ENCODE measurements around the gene RAB40AL.
"Not testable (repeated sequence)": the region's sequence is repeated elsewhere in the genome, so short reads cannot be mapped to it uniquely, and the experiment has no call there.

RAB40AL gene

DNA sequence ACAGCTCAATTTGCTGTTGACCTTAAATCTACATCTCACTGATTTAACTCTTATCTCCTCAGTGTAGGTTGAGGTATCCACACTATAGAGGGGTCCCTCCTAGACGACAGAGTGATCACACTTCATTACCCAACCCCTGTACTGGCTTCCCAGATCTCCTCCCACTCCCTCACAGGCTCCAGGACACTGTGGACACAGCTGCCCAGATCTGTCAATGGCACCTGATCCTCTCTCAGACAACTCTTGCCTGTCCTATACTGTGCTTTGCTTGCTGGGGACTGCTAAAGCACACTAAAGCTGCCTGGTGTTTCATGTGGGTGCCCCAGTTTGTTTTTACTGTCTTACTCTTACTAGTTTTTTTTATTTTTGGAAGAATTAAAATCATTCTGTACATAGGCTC lies 27.9 kb downstream of the RAB40AL start:
- DNase-seq (ENCODE audit: low read depth) = no peak
- TF ChIP-seq, protein P1, sequence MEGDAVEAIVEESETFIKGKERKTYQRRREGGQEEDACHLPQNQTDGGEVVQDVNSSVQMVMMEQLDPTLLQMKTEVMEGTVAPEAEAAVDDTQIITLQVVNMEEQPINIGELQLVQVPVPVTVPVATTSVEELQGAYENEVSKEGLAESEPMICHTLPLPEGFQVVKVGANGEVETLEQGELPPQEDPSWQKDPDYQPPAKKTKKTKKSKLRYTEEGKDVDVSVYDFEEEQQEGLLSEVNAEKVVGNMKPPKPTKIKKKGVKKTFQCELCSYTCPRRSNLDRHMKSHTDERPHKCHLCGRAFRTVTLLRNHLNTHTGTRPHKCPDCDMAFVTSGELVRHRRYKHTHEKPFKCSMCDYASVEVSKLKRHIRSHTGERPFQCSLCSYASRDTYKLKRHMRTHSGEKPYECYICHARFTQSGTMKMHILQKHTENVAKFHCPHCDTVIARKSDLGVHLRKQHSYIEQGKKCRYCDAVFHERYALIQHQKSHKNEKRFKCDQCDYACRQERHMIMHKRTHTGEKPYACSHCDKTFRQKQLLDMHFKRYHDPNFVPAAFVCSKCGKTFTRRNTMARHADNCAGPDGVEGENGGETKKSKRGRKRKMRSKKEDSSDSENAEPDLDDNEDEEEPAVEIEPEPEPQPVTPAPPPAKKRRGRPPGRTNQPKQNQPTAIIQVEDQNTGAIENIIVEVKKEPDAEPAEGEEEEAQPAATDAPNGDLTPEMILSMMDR (IDR thresholded peaks at IDR 0.05; ENCODE audit: low read depth, low read length, missing control alignments) = no peak
- no peak overlapping the region for H3K4me3 ChIP-seq (ENCODE audit: low read depth, low read length)
- in situ Hi-C loops (cut with HindIII; ENCODE audit: low sequenced_read_pairs) = no loop called here

DNA sequence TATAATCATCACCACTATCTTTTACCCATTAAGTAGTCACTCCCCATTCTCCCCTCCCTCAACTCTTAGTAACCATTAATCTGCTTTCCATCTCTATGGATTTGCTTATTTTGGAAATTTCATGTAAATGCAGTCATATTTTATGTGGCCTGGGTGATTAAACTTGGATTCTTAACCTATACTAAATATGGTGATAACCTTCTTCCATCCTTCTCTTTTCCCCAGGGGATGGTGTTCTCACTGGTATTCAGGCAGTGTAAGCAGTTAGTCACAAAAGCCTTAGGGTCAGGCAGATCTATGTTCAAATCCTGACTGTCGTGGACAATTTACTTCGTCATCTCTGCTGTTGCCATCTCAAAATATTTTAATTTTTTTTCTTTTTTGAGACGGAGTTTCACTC lies 29.6 kb downstream of the RAB40AL start:
- no peak for DNase-seq (ENCODE audit: low read depth)
- TF ChIP-seq, protein P1 (IDR thresholded peaks at IDR 0.05; ENCODE audit: low read depth, low read length, missing control alignments) = no peak
- in situ Hi-C loops (cut with HindIII; ENCODE audit: low sequenced_read_pairs) = no loop called here
- H3K4me3 ChIP-seq (ENCODE audit: low read depth, low read length) = no peak overlapping the region

DNA sequence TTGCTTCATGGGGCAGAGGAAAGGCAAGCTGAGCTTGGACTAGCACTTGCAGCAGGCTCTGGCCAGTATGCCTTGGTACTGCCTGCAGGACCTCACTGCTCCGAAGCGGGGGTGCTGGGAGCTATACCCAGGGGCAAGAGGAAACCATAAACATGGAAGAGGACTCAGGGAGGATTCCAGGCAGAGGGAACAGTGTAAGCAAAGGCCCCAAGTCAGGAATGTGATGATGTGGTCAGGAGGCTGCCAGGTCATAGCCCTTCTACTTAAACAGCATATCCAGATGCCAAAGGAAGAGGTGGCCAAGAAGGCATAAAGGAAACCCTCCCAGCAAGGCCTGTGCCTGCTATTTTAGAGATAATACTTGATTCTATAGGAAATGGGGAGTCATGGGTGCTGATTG lies 31.1 kb downstream of the RAB40AL start:
- no peak for DNase-seq (ENCODE audit: low read depth)
- in situ Hi-C loops (cut with HindIII; ENCODE audit: low sequenced_read_pairs) = no loop called here
- TF ChIP-seq, protein P1 (IDR thresholded peaks at IDR 0.05; ENCODE audit: low read depth, low read length, missing control alignments) = no peak
- no peak overlapping the region for H3K4me3 ChIP-seq (ENCODE audit: low read depth, low read length)

DNA sequence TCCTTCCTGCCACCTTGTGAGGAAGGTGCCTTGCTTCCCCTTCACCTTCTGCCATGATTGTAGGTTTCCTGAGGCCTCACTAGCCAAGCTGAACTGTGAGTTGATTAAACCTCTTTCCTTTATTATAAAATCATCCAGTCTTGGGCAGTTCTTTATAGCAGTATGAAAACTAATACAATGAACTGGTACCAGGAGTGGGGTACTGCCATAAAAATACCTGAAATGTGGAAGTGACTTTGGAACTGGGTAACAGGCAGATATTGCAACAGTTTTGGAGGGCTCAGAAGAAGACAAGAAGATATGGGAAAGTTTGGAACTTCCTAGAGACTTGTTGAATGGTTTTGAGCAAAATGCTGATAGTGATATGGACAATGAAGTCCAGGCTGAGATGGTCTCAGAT lies 34.5 kb downstream of the RAB40AL start:
- DNase-seq (ENCODE audit: low read depth); in situ Hi-C loops (cut with HindIII; ENCODE audit: low sequenced_read_pairs); H3K4me3 ChIP-seq (ENCODE audit: low read depth, low read length): not testable (repeated sequence)

DNA sequence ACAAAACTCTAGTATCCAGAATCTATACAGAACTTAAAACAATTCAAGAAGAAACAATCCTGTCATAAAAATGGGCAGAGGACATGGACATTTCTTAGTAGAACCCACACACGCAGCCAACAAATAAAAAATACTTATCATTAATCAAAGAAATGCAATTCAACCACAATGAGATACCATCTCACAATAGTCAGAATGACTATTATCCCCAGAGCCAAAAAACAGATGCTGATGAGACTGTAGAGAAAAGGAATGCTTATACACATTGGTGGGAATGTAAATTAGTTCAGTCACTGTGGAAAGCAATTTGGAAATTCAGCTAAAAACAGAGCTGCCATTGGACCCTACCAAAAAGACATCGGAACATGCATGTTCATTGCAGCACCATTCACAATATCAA lies 37.9 kb downstream of the RAB40AL start:
- no peak for DNase-seq (ENCODE audit: low read depth)
- in situ Hi-C loops (cut with HindIII; ENCODE audit: low sequenced_read_pairs) = no loop called here
- H3K4me3 ChIP-seq (ENCODE audit: low read depth, low read length) = no peak overlapping the region
- TF ChIP-seq, protein P1 (IDR thresholded peaks at IDR 0.05; ENCODE audit: low read depth, low read length, missing control alignments) = no peak

DNA sequence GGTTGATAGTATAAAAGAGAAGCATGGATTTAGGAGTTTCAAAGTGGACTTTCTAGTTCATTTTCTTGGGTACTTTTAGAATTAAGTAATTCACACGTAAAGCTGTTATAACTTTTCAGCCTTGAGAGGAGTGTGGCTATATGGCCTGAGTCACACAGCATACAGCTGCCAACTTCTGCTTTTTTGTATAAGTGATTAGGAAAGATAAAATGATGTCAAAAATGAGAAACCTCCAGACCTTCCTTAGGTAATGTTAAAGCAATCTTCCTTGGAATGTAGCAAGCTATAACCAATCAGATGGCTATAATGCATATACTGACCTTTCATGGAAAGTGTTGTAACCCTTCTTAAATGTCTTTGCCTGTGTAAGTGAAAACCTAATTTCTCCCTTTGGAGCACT lies 39.2 kb downstream of the RAB40AL start:
- TF ChIP-seq, protein P1 (IDR thresholded peaks at IDR 0.05; ENCODE audit: low read depth, low read length, missing control alignments) = no peak
- no peak overlapping the region for H3K4me3 ChIP-seq (ENCODE audit: low read depth, low read length)
- DNase-seq (ENCODE audit: low read depth) = no peak
- in situ Hi-C loops (cut with HindIII; ENCODE audit: low sequenced_read_pairs) = no loop called here

DNA sequence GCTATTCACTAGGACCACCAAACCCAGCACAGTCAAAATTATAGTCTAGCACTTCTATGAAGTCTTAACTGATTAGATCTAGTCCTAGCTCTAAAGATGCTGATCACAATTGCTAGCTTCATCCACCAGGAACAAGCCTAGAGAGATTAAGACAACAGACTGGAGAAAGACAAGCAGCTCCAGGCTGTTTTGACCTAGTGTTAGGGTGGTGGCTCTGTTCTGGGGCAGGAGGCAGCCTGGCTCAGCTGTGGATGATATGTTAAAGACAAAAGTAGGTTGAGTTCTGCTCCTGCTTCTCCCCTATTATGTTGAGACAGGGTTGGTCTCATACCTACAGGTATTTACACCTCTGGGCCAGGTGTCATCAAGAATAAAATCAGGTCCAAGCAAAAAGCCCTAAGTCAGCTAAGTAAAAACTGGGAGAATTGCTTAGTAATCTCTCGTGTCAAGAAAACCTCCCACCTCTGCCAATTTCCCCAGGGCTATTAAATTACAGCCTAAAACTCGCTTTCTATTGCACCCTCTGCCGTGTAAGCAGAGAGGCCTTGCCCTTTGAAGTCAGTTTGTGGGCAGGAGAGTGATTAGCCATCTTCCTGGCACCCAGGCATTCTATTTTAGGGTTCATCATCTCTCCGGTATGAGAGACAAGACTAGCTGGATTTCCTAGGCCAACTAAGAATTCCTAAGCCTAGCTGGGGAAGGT lies 39.9 kb downstream of the RAB40AL start:
- no peak for DNase-seq (ENCODE audit: low read depth)
- no peak overlapping the region for H3K4me3 ChIP-seq (ENCODE audit: low read depth, low read length)
- in situ Hi-C loops (cut with HindIII; ENCODE audit: low sequenced_read_pairs) = no loop called here
- TF ChIP-seq, protein P1 (IDR thresholded peaks at IDR 0.05; ENCODE audit: low read depth, low read length, missing control alignments) = no peak
